ENCODE data around the gene CABP4.

The CABP4 gene

GRCh38 chr11:67496113-67496512, 41.0 kb downstream of the CABP4 start:
- DNase-seq (ENCODE audit: low read depth), result no peak

GRCh38 chr11:67497656-67498291, 42.6 kb downstream of the CABP4 start:
- no peak for DNase-seq (ENCODE audit: low read depth)

GRCh38 chr11:67498544-67498972, 43.4 kb downstream of the CABP4 start:
- DNase-seq (ENCODE audit: low read depth), result no peak

- no peak for DNase-seq (ENCODE audit: low read depth)
These were observed 44.8 kb downstream of the CABP4 start for GRCh38 chr11:67499808-67500483.

GRCh38 chr11:67500484-67500821, 45.3 kb downstream of the CABP4 start:
- no peak for DNase-seq (ENCODE audit: low read depth)

GRCh38 chr11:67500831-67501715, 45.9 kb downstream of the CABP4 start:
- no peak for DNase-seq (ENCODE audit: low read depth)

- DNase-seq (ENCODE audit: low read depth), result no peak
These were observed 46.7 kb downstream of the CABP4 start for GRCh38 chr11:67501854-67502253.

GRCh38 chr11:67502328-67502979, 47.3 kb downstream of the CABP4 start:
- no peak for DNase-seq (ENCODE audit: low read depth)

- DNase-seq (ENCODE audit: low read depth), result no peak
These were observed 48.2 kb downstream of the CABP4 start for GRCh38 chr11:67503119-67504004.

GRCh38 chr11:67504005-67504949, 49.1 kb downstream of the CABP4 start:
- no peak for DNase-seq (ENCODE audit: low read depth)

- DNase-seq (ENCODE audit: low read depth), result peak; percentile 61
These were observed 49.9 kb downstream of the CABP4 start, which contains the start of gene PITPNM1 for GRCh38 chr11:67504950-67505581. Gene PITPNM1, minus strand, starts transcription at chr11:67505363. Its CDS starts 1,183 bp downstream, at chr11:67504180.

GRCh38 chr11:67505605-67506396, 50.6 kb downstream of the CABP4 start:
- peak; percentile 83 for DNase-seq (ENCODE audit: low read depth)

- DNase-seq (ENCODE audit: low read depth), result no peak
These were observed 51.4 kb downstream of the CABP4 start for GRCh38 chr11:67506426-67507051.

- no peak for DNase-seq (ENCODE audit: low read depth)
These were observed 52.2 kb downstream of the CABP4 start for GRCh38 chr11:67507242-67507863.

- DNase-seq (ENCODE audit: low read depth), result peak; percentile 92
These were observed 52.8 kb downstream of the CABP4 start, which contains the start of gene CDK2AP2 for GRCh38 chr11:67507864-67508485. Gene CDK2AP2, minus strand, starts transcription at chr11:67508162. Its CDS starts 80 bp downstream, at chr11:67508082.

- peak; percentile 100 for DNase-seq (ENCODE audit: low read depth)
These were observed 53.5 kb downstream of the CABP4 start for GRCh38 chr11:67508486-67509121.

GRCh38 chr11:67510023-67510345, 54.8 kb downstream of the CABP4 start:
- DNase-seq (ENCODE audit: low read depth), result no peak

Data from activated T-cell treated with anti-CD3 and anti-CD28 coated beads for 1 hour (primary cell).